Thymus (tissue), 11 donors: Measurements from ENCODE around the gene GAGE12J. TPM values are rescaled to one million over a fixed set of nuclear protein-coding genes. Genes with fewer than 3 reads are reported as not detected.
"Not testable (repeated sequence)": the region's sequence is repeated elsewhere in the genome, so short reads cannot be mapped to it uniquely, and the experiment has no call there.

Experiments
- DNase-seq, 9 donors: peaks; one replicate each; pipeline ENCODE4 v3.0.0-alpha.2; 2013; ENCODE audit warnings: low spot score in 9 of 9, low read depth in 6 of 9, missing footprints in 1 of 9
- H3K27ac ChIP-seq, 2 donors: one replicate each; pipeline ENCODE4 v1.5.1; 2013; ENCODE audit warnings: control low read depth in 1 of 2, low read depth in 1 of 2, low read length in 1 of 2, mild to moderate bottlenecking in 1 of 2, moderate library complexity in 1 of 2
- H3K27me3 ChIP-seq, 2 donors: one replicate each; pipeline ENCODE4 v1.5.1; 2013; ENCODE audit warnings: low read length in 1 of 2; ENCODE audit not compliant: control insufficient read depth in 2 of 2, insufficient read depth in 1 of 2
- H3K36me3 ChIP-seq, 2 donors: one replicate each; pipeline ENCODE4 v1.5.1; 2013; ENCODE audit warnings: low read length in 1 of 2, mild to moderate bottlenecking in 1 of 2, moderate library complexity in 1 of 2; ENCODE audit not compliant: control insufficient read depth in 2 of 2, insufficient read depth in 2 of 2
- H3K4me1 ChIP-seq, 2 donors: one replicate each; pipeline ENCODE4 v1.5.1; 2013; ENCODE audit warnings: low read length in 2 of 2; ENCODE audit not compliant: control insufficient read depth in 2 of 2, insufficient read depth in 2 of 2
- H3K4me3 ChIP-seq, 2 donors: one replicate each; pipeline ENCODE4 v1.5.1; 2013; ENCODE audit warnings: low read length in 2 of 2, control low read depth in 1 of 2, mild to moderate bottlenecking in 1 of 2
- H3K9me3 ChIP-seq, 2 donors: one replicate each; pipeline ENCODE4 v1.5.1; 2013; ENCODE audit warnings: low read length in 1 of 2, mild to moderate bottlenecking in 1 of 2; ENCODE audit not compliant: control insufficient read depth in 2 of 2, insufficient read depth in 1 of 2
- WGBS: extraction: QIAGEN DNeasy Blood & Tissue Kit; methylation state at CpG from one replicate; pipeline ENCODE4 v1.1.7; 2013; 5-methylcytosine and 5-hydroxymethylcytosine counted together
- polyA plus RNA-seq: library from polyadenylated mRNA; stranded (reverse); fragments of 200-250 nt; gene quantifications from one replicate; pipeline ENCODE4 v1.2.3, GENCODE V29; 2013
- total RNA-seq: library from RNA; stranded (reverse); fragments of 120-200 nt; gene quantifications from one replicate; pipeline ENCODE4 v1.2.4, GENCODE V29; 2013
- donor health status: healthy.

The GAGE12J gene
- total and polyA plus RNA-seq, 2 donors, result not detected

DNA sequence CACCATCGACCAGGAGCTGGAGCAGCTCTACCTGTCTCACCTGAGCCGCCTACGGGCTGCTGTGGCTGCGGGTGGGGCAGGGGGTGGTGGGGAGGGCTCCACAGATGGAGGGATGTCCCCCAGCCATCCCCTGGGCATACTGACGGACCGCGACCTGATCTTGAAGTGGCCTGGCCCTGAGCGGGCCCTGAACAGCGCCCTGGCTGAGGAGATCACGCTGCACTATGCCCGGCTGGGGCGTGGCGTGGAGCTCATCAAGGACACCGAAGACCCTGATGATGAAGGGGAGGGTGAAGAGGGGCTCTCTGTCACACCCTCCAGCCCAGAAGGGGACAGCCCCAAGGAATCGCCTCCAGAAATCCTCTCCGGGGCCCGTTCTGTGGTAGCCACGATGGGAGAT, 35.7 kb upstream of the GAGE12J start:
- 97% methylated on average over 18 of the region's 18 CpGs for WGBS
- no peak for DNase-seq
- no peaks in the 10 kb centered on the region for H3K9me3 ChIP-seq

GRCh38 chrX:49286581-49286980, 35.3 kb upstream of the GAGE12J start:
- WGBS, result 99% methylated on average over 4 of the region's 4 CpGs
- Histone ChIP-seq H3K27me3 (no peaks in the 10 kb centered on the region), H3K9me3 (no peaks in the 10 kb centered on the region), H3K27ac (no peak overlapping the region), H3K4me1 (no peaks in the 10 kb centered on the region), H3K36me3 (no peaks in the 10 kb centered on the region), H3K4me3 (no peak overlapping the region)
- DNase-seq, result no peak

More for the DNA sequence above, 35.7 kb upstream of the GAGE12J start:
- Histone ChIP-seq H3K4me1 (no peaks in the 10 kb centered on the region), H3K36me3 (no peaks in the 10 kb centered on the region), H3K4me3 (no peak overlapping the region), H3K27ac (no peak overlapping the region), H3K27me3 (no peaks in the 10 kb centered on the region)

DNA sequence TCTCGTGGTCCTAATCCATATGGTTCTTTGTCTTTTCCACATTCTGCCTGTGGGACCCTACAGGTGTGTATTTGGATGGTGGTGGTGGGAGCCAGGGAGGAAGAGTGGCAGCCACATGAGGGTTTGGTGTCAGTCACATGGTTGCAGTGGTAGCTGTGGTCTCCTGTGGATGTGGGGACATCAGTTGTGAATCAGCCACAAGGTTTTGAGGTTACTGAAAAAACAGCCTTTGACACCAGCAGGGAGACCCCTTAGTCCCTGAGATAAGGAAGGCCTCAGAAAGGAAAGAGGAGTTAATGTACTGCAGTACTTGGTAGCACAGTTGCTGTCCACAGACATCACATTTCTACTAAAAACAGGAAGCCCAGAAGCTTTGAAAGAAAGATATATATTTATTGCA, 34.2 kb upstream of the GAGE12J start:
- no peaks in the 10 kb centered on the region for H3K36me3 ChIP-seq
- no peak overlapping the region for H3K27ac ChIP-seq
- no peak overlapping the region for H3K4me3 ChIP-seq
- no peaks in the 10 kb centered on the region for H3K27me3 ChIP-seq
- no peak for DNase-seq
- 88% methylated on average over 1 of the region's 1 CpG for WGBS
- no peaks in the 10 kb centered on the region for H3K4me1 ChIP-seq
- H3K9me3 ChIP-seq, result no peaks in the 10 kb centered on the region

DNA sequence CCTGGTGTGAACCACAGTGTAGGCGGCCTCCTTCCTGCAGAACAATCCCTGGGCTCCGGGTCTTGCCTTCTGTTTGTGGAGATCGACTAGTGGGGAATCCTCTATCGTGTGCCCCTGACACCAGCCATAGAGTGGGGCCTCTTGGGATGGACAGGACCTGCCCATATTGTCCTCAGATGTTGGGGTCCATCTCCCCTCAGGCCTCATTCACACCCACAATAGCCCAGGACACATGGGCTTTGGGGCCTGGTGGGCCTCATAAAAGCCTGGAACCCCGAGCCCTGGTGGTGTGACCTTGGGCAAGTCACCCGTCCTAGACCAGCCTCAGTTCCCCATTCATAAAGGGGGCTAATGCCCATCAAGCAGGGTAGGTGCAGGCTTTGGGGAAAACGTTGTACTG, 31.6 kb upstream of the GAGE12J start:
- WGBS, result 88% methylated on average over 7 of the region's 7 CpGs

DNA sequence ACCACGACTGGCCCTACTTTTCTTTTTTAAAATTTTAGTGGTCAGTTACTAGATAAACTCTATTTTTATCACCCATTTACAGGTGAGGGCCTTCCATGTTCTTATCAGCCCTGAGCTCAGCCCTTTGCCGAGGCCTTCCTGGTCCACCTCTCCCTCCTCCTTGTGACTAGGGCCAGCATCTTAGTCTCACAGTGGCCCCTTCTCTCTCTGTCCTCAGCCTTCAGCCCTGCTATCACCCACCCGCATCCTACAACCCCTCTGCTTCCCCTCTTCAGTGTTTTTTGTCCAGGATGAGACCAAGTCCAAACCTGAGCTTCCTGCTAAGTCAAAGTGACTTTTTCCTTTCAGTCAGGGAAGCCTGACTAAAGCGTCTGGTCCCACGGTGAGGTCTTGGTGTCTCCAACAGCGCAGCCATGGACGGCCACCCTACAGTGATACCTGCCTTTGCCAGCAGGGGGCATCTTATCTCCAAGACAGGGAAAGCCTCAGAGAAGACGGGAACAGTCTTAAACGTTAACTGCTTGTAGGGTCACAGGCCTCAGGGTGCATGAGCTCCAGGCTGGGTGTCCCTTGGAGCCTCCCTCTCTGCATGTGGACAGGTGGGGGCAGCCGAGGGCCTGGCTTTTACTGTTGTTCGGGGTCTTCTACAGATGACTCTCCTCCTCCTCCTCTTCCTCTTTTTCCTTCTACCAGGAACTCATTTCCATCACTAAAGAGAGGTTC, 30.1 kb upstream of the GAGE12J start:
- WGBS, result 26% methylated on average over 11 of the region's 11 CpGs
- DNase-seq, result peak in 2 of 9 donors; percentile 71 to 75
- no peaks in the 10 kb centered on the region for H3K9me3 ChIP-seq
- H3K36me3 ChIP-seq, result no peaks in the 10 kb centered on the region
- no peaks in the 10 kb centered on the region for H3K27me3 ChIP-seq
- H3K4me3 ChIP-seq, result no peak overlapping the region
- H3K4me1 ChIP-seq, result no peaks in the 10 kb centered on the region
- H3K27ac ChIP-seq, result no peak overlapping the region

More for the DNA sequence above, 31.6 kb upstream of the GAGE12J start:
- no peak for DNase-seq
- Histone ChIP-seq H3K27ac (no peak overlapping the region), H3K27me3 (no peaks in the 10 kb centered on the region), H3K4me1 (no peaks in the 10 kb centered on the region), H3K9me3 (no peaks in the 10 kb centered on the region), H3K4me3 (no peak overlapping the region), H3K36me3 (no peaks in the 10 kb centered on the region)

- DNase-seq, result no peak
- no peaks in the 10 kb centered on the region for H3K9me3 ChIP-seq
- no peaks in the 10 kb centered on the region for H3K36me3 ChIP-seq
- no peak overlapping the region for H3K27ac ChIP-seq
- H3K4me3 ChIP-seq, result no peak overlapping the region
- WGBS, result 95% methylated on average over 17 of the region's 17 CpGs
- no peaks in the 10 kb centered on the region for H3K27me3 ChIP-seq
- no peaks in the 10 kb centered on the region for H3K4me1 ChIP-seq
Observed at GRCh38 chrX:49292400-49293362, 29.2 kb upstream of the GAGE12J start.

DNA sequence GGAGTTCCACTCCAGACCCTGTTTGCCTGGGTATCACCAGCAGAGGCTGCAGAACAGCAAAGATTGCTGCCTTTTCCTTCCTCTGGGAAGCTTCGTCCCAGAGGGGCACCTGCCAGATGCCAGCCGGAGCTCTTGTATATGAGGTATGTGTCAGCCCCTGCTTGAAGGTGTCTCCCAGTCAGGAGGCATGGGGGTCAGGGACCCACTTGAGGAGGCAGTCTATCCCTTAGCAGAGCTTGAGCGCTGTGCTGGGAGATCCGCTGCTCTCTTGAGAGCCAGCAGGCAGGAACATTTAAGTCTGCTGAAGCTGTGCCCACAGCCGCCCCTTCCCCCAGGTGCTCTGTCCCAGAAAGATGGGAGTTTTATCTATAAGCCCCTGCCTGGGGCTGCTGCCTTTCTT, 22.5 kb upstream of the GAGE12J start:
- not testable (repeated sequence) for H3K4me1 ChIP-seq, H3K4me3 ChIP-seq, H3K36me3 ChIP-seq, H3K27ac ChIP-seq, DNase-seq, H3K9me3 ChIP-seq, H3K27me3 ChIP-seq
- WGBS, result 99% methylated on average over 5 of the region's 5 CpGs

DNA sequence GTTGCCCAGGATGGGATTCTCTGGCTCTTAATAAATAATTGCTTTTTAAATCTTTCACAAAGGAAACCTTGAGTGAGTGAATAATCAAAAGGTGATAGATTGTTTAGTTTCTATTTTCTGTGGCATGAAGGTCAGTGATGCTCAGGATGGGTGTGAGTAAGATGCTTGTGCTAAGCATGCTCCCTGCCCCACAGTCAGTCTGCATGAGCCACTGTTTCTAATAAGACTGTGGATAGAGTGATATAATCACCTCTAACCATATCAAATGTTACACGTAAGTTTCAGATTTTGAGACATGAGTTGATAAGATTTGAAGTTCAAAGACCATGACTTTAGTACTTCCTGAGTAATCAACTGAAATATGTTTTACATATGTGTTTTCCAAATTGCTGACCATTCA, 21.1 kb upstream of the GAGE12J start:
- no peaks in the 10 kb centered on the region for H3K36me3 ChIP-seq
- H3K4me1 ChIP-seq, result no peaks in the 10 kb centered on the region
- DNase-seq, result no peak
- no peaks in the 10 kb centered on the region for H3K9me3 ChIP-seq
- no peak overlapping the region for H3K27ac ChIP-seq
- WGBS, result 76% methylated on average over 1 of the region's 1 CpG
- no peak overlapping the region for H3K4me3 ChIP-seq
- H3K27me3 ChIP-seq, result no peaks in the 10 kb centered on the region

GRCh38 chrX:49303346-49303745, 18.5 kb upstream of the GAGE12J start, which contains the start of gene GAGE10:
TSS of gene GAGE10 (plus strand) at chrX:49303646. CDS start at chrX:49304860, 1,214 bp downstream.
- no peaks in the 10 kb centered on the region for H3K27me3 ChIP-seq
- H3K27ac ChIP-seq, result no peak within 1 kb of the TSS
- WGBS, result 90% methylated on average over 15 of the region's 15 CpGs
- H3K36me3 ChIP-seq, result no peaks in the 10 kb centered on the region
- H3K4me1 ChIP-seq, result peaks cover 0 to under 1% of the 10 kb centered on the region in 2 donors
- H3K9me3 ChIP-seq, result no peaks in the 10 kb centered on the region
- DNase-seq, result no peak
- H3K4me3 ChIP-seq, result no peak within 1 kb of the TSS
